Lung (tissue), 16 donors: ENCODE results near the gene TOB2. TPM values are rescaled to one million over a fixed set of nuclear protein-coding genes. Genes with fewer than 3 reads are reported as not detected.
A peak's percentile ranks its signal among the peaks of the same experiment; 100 is the strongest.

Experiments used
- ATAC-seq: fragments of 200-7000 bp; cut with Tn5 transposase; one replicate; pipeline ENCODE4 v1.9.1; 2020; ENCODE audit warnings: moderate number of reproducible peaks; ENCODE audit not compliant: insufficient read depth, low FRiP score
- DNase-seq, 3 donors: peaks; one replicate each; pipeline ENCODE4 v3.0.0-alpha.2; 2013 to 2017
- H3K27ac ChIP-seq, 2 donors: one replicate each; pipeline ENCODE4 v1.5.1; 2013; ENCODE audit warnings: mild to moderate bottlenecking in 2 of 2, moderate library complexity in 2 of 2, control low read depth in 1 of 2, inconsistent platforms in 1 of 2, low read depth in 1 of 2, low read length in 1 of 2
- H3K27me3 ChIP-seq, 3 donors: one replicate each; pipeline ENCODE4 v1.5.1; 2013; ENCODE audit warnings: low read length in 2 of 3; ENCODE audit not compliant: control insufficient read depth in 3 of 3, insufficient read depth in 3 of 3
- H3K36me3 ChIP-seq, 4 donors: one replicate each; pipeline ENCODE4 v1.5.1; 2013; ENCODE audit warnings: low read length in 4 of 4, mild to moderate bottlenecking in 1 of 4, moderate library complexity in 1 of 4; ENCODE audit not compliant: control insufficient read depth in 4 of 4, insufficient read depth in 4 of 4
- H3K4me1 ChIP-seq, 5 donors: one replicate each; pipeline ENCODE4 v1.5.1; 2013; ENCODE audit warnings: low read length in 5 of 5, mild to moderate bottlenecking in 2 of 5, moderate library complexity in 1 of 5; ENCODE audit not compliant: control insufficient read depth in 5 of 5, insufficient read depth in 5 of 5
- H3K4me3 ChIP-seq: one replicate; pipeline ENCODE4 v1.5.1; 2013; ENCODE audit warnings: mild to moderate bottlenecking, control low read depth, moderate library complexity
- H3K9ac ChIP-seq, 2 donors: one replicate each; pipeline ENCODE4 v1.5.1; 2013; ENCODE audit warnings: low read length in 2 of 2, control low read depth in 1 of 2; ENCODE audit not compliant: insufficient read depth in 1 of 2
- H3K9me3 ChIP-seq, 4 donors: one replicate each; pipeline ENCODE4 v1.5.1; 2013; ENCODE audit warnings: low read length in 3 of 4, mild to moderate bottlenecking in 1 of 4, moderate library complexity in 1 of 4; ENCODE audit not compliant: control insufficient read depth in 4 of 4, insufficient read depth in 3 of 4
- WGBS, 2 donors: extraction: QIAGEN DNeasy Blood & Tissue Kit; methylation state at CpG; one replicate each; pipeline ENCODE4 v1.1.7; 2013; 5-methylcytosine and 5-hydroxymethylcytosine counted together
- long read RNA-seq, 5 donors: transcript quantifications; one replicate each; lab custom pipeline, GENCODE V29; 2026
- polyA plus RNA-seq, 2 donors: library from polyadenylated mRNA; stranded (reverse); fragments of 200-250 nt; gene quantifications; one replicate each; pipeline ENCODE4 v1.2.1, GENCODE V29; 2013
- total RNA-seq, 2 donors: library from RNA; depleted of rRNA in 1 of 2; stranded (reverse); fragments of >200 nt in 1 of 2; gene quantifications; one replicate each; pipeline ENCODE4 v1.2.1, GENCODE V29; 2014 to 2021
- TF ChIP-seq, protein P1 (sequence below): IDR thresholded peaks from 2 replicates; pipeline ENCODE4 v1.5.1; 2012; ENCODE audit warnings: mild to moderate bottlenecking; ENCODE audit errors: control extremely low read depth, extremely low read depth
- donor health status: control.
- donor health status: control.
- donor health status: Bipolar disorder and iron deficiency.
- donor health status: healthy.
- donor health status: DM: yes; HTN: yes; CAD: no.

The TOB2 gene, protein sequence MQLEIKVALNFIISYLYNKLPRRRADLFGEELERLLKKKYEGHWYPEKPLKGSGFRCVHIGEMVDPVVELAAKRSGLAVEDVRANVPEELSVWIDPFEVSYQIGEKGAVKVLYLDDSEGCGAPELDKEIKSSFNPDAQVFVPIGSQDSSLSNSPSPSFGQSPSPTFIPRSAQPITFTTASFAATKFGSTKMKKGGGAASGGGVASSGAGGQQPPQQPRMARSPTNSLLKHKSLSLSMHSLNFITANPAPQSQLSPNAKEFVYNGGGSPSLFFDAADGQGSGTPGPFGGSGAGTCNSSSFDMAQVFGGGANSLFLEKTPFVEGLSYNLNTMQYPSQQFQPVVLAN
- total RNA-seq (10 to 100 TPM; 26.8 to 46.7 TPM), polyA plus RNA-seq (10 to 100 TPM; 15.4 to 20.1 TPM)
- long read RNA-seq, donor 1, full-length matches to known transcripts, result 28 of 28 reads
- long read RNA-seq, donor 1, partial matches to known transcripts, result 0 of 28 reads
- long read RNA-seq, donor 1, other reads (novel, unspliced or antisense), result 0 of 28 reads
- long read RNA-seq, donor 2, full-length matches to known transcripts, result 17 of 17 reads
- long read RNA-seq, donor 2, partial matches to known transcripts, result 0 of 17 reads
- long read RNA-seq, donor 2, other reads (novel, unspliced or antisense), result 0 of 17 reads
- long read RNA-seq, donor 3, full-length matches to known transcripts, result 13 of 68 reads
- long read RNA-seq, donor 3, partial matches to known transcripts, result 55 of 68 reads
- long read RNA-seq, donor 3, other reads (novel, unspliced or antisense), result 0 of 68 reads
- long read RNA-seq, donor 4, full-length matches to known transcripts, result 6 of 41 reads
- long read RNA-seq, donor 4, partial matches to known transcripts, result 35 of 41 reads
- long read RNA-seq, donor 4, other reads (novel, unspliced or antisense), result 0 of 41 reads
- long read RNA-seq, donor 5, full-length matches to known transcripts, result 40 of 45 reads
- long read RNA-seq, donor 5, partial matches to known transcripts, result 5 of 45 reads
- long read RNA-seq, donor 5, other reads (novel, unspliced or antisense), result 0 of 45 reads

DNA sequence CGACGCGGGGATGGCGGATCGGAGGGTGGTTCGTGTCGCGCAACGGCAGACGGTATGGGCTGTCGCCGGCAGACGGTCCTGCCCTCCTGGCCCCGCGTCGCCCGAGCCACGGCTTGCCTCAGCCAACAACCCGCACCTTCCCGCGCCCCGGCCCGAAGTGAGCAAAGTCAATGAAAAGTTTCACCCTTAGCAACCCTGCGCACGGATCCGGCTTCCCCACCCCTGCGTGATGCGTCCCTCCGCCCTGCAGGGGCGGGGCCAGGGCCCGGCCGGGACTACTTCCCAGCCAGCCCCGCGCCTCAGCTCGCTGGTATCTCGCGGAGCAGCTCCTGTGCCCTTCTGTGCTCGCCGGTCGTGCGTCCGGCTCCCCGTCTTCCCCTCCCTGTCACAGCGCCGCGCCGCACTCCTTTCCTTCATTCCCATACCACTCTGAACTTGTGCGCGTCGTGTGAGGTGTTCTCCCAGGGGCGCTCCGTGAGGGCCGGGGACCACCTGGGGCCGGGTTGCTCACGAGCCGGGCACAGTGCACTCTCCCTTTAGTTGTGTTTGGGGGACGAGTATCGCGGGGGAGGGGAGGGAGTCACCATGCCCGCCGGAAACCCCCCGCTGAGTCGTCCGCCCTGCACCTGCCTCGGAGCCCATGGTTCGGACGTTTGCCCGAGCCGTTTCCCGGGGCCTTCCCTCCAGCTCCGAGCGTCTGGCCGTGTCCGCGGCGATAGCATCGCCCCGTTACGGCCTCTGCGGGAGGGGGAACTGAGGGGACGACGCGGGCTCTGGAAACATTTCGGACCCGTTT, at the start of gene TOB2:
TSS of gene TOB2 (minus strand) at position 163 of the 796 bp plus-strand sequence. CDS start 9,456 bp downstream, outside the sequence.
- H3K4me3 ChIP-seq, result peak within 1 kb of the TSS; percentile 91
- peak; percentile 88 for ATAC-seq
- WGBS, 2 donors, result 0% methylated on average over 78 to 85 of the region's 85 CpGs
- TF ChIP-seq, protein P1, sequence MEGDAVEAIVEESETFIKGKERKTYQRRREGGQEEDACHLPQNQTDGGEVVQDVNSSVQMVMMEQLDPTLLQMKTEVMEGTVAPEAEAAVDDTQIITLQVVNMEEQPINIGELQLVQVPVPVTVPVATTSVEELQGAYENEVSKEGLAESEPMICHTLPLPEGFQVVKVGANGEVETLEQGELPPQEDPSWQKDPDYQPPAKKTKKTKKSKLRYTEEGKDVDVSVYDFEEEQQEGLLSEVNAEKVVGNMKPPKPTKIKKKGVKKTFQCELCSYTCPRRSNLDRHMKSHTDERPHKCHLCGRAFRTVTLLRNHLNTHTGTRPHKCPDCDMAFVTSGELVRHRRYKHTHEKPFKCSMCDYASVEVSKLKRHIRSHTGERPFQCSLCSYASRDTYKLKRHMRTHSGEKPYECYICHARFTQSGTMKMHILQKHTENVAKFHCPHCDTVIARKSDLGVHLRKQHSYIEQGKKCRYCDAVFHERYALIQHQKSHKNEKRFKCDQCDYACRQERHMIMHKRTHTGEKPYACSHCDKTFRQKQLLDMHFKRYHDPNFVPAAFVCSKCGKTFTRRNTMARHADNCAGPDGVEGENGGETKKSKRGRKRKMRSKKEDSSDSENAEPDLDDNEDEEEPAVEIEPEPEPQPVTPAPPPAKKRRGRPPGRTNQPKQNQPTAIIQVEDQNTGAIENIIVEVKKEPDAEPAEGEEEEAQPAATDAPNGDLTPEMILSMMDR, result no peak
- peak within 1 kb of the TSS; percentile 93 to 97 for H3K9ac ChIP-seq
- H3K36me3 ChIP-seq, result peaks cover 0 to 21% (median 6%) of the 10 kb centered on the region in 4 donors
- H3K27me3 ChIP-seq, result no peaks in the 10 kb centered on the region
- H3K4me1 ChIP-seq, result peaks cover 0 to 11% (median 5%) of the 10 kb centered on the region in 5 donors
- H3K9me3 ChIP-seq, result no peaks in the 10 kb centered on the region
- H3K27ac ChIP-seq, result peak within 1 kb of the TSS; percentile 98 to 100
- peak; percentile 95 to 98 (median 96) for DNase-seq

DNA sequence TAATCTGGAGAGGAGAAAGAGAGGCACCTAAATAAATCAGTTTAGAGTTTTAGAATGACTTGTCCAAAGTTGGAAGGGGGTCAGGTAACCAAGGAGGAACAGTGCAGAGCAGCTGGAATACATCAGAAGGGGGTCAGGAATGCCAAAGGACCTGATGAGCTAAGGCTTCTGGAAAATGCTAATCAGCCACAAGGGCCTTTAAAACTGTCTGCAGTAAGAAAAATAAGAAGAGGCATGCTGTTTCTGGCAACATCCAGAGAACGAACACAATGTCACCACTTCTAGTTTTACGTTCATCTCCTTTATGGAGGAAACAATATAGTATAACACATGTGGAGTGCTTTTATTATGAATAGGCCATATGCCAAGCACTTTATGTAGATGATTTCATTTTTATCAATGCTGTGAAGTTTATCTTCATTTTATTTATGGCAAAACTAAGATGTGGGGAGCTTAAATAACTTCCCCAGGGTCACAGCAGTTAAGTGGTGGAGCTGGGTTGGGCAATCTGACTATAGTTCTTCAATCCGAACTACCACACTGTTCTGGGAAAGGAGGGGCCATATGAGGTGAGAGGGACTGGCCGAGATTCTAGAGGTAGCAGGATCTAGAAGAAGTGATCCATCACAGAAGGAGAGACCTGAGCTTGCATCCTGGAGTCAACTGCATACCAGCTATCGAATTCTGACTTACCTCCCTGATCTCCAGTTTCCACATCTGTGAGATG, 44.9 kb upstream of the TOB2 start:
- DNase-seq (peak in 1 of 3 donors; percentile 11), ATAC-seq (no peak)
- H3K4me3 ChIP-seq, result no peak overlapping the region
- no peaks in the 10 kb centered on the region for H3K9me3 ChIP-seq
- peak overlapping the region in 1 of 2 donors; percentile 34 for H3K9ac ChIP-seq
- TF ChIP-seq, protein P1, result no peak
- H3K4me1 ChIP-seq, result peaks cover 1 to 27% (median 11%) of the 10 kb centered on the region in 5 donors
- H3K27me3 ChIP-seq, result no peaks in the 10 kb centered on the region
- H3K27ac ChIP-seq, result peak overlapping the region in 1 of 2 donors; percentile 84
- H3K36me3 ChIP-seq, result peaks cover 0 to 2% (median 0%) of the 10 kb centered on the region in 4 donors
- 59 to 68% methylated on average over 5 of the region's 5 CpGs for WGBS, 2 donors
